ENCODE measurements around the gene GRIA4.

DNA sequence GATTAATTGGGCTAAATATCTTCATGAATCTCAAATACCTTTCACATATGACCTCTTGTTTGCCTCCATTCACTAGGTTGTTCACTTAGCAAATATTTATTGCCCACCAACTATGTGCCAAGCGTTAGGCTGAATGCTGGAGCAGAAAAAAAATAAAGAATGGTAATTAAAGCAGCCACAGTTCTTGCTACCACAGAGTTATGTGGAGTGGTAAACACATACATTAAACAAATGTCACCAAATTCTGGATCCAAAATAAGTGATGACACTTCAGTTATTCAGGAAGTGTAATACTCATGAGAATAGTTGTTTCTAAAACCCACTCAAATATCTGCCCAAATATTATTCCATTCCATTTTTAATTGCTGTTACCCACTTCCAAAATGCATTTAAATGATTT, 128.4 kb downstream of the GRIA4 start:
- TF ChIP-seq TAF1 (IDR thresholded peaks at IDR 0.05; ENCODE audit: low read depth, low read length), result no peak
- no peak for TF ChIP-seq POLR2AphosphoS5 (IDR thresholded peaks at IDR 0.05; ENCODE audit: low read depth, low read length)
- TF ChIP-seq POLR2A (IDR thresholded peaks at IDR 0.05; ENCODE audit: low read depth, low read length), result no peak
- no peak for TF ChIP-seq POU2F2 (IDR thresholded peaks at IDR 0.05; ENCODE audit: low read depth, low read length)
- TF ChIP-seq SPI1 (IDR thresholded peaks at IDR 0.05; ENCODE audit: low read depth, low read length), result no peak
